Ectodermal cell (in vitro differentiated cells): Measurements from ENCODE around the gene MYL7.

Experiments used
- H3K27ac ChIP-seq: 2 replicates; pipeline ENCODE4 v1.7.0; 2013; ENCODE audit warnings: mild to moderate bottlenecking, low read depth, low read length; ENCODE audit not compliant: insufficient read depth, poor library complexity, severe bottlenecking
- H3K27me3 ChIP-seq: 2 replicates; pipeline ENCODE4 v1.7.0; 2013; ENCODE audit warnings: mild to moderate bottlenecking, low read length; ENCODE audit not compliant: insufficient read depth, control insufficient read depth, poor library complexity, severe bottlenecking
- H3K36me3 ChIP-seq: one replicate; pipeline ENCODE4 v1.7.0; 2013; ENCODE audit warnings: low read length; ENCODE audit not compliant: control insufficient read depth, insufficient read depth
- H3K4me1 ChIP-seq: one replicate; pipeline ENCODE4 v1.7.0; 2013; ENCODE audit warnings: low read length; ENCODE audit not compliant: control insufficient read depth, insufficient read depth
- H3K4me3 ChIP-seq: 2 replicates; pipeline ENCODE4 v1.7.0; 2013; ENCODE audit warnings: low read depth, low read length, control low read depth; ENCODE audit not compliant: insufficient read depth
- H3K9me3 ChIP-seq: 2 replicates; pipeline ENCODE4 v1.7.0; 2013; ENCODE audit warnings: mild to moderate bottlenecking, low read length, moderate library complexity; ENCODE audit not compliant: control insufficient read depth
- WGBS, 2 experiments: methylation state at CpG; one replicate each; pipeline ENCODE4 v1.1.7; 2013; ENCODE audit warnings: missing lambda C conversion rate in 2 of 2; 5-methylcytosine and 5-hydroxymethylcytosine counted together

The MYL7 gene

DNA sequence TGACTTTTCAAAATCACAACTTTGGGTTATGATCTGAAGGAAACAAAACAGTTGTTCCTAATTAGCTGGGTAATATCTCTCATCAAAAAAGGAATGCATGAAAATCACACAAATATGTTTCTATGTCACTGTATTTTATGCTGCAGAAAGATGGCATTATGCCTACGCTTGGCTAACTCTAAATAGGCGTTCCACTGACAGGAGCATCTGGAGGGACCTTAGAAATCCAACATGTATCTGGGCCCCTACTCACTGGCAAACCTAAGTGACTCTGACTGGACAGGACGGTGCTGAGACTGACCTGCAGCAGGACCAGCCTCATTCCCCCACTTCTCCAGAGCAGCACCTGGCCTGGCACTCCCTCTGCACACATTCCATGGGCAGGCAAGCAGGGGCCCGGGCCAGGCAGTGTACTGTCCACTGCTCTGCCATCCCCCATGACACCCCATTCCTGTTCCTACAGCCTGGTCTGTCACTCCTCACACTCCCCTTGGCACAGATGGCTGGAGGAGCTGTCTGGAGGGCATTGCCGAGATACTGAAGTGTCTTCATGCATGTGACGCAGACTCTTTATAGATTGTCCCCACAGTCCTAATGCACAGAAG is 2.6 kb upstream of the MYL7 start:
- Histone ChIP-seq H3K4me3 (no peak overlapping the region), H3K27me3 (peaks cover 29% of the 10 kb centered on the region), H3K4me1 (peaks cover 16% of the 10 kb centered on the region), H3K27ac (no peak overlapping the region), H3K36me3 (no peaks in the 10 kb centered on the region), H3K9me3 (no peaks in the 10 kb centered on the region)
- 93% methylated on average over 6 of the region's 6 CpGs for WGBS, 2 experiments

DNA sequence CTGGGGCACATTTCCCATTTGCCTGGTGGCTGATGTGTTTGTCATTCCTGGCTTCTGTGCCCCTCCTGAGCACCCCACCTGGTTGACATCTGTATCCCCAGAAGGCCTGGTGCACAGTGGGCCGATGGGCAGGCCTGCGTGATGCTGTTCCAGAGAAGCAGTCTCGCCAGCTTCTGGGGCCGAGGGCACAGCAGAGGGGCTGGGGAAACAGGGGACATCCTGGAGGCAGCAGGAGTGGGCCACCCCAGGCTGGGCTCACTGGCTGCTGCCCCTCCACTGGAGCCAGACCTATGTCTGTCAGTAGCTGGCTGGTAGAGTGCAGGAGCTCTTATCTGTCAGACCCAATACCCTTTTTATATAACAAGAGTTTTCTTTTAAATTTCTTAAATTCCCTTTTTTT is 896 bp upstream of the MYL7 start:
- H3K36me3 ChIP-seq: no peaks in the 10 kb centered on the region
- H3K27ac ChIP-seq: no peak overlapping the region
- H3K4me3 ChIP-seq: no peak overlapping the region
- H3K27me3 ChIP-seq: peaks cover 29% of the 10 kb centered on the region
- 92 to 97% methylated on average over 4 of the region's 4 CpGs for WGBS, 2 experiments
- no peaks in the 10 kb centered on the region for H3K9me3 ChIP-seq
- peaks cover 10% of the 10 kb centered on the region for H3K4me1 ChIP-seq

DNA sequence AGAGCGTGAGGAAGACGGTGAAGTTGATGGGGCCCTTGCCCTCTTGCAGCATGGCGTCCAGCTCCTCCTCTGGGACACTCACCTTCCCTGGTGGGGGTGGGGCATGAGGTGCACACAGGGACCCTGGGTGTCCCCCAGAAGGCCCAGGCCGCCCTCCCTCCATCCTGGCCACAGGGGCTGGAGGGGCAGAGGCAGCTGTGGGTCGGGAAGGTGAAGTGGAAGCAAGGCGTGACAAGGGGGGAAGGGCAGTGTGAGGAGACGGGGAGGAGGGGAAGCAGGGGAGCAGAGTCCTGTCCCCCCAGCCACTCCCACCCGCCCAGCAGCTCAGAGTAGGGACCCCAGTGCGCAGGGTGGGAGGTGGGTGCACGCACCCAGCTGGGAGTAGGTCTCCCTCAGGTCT is 791 bp downstream of the MYL7 start:
- no peak overlapping the region for H3K4me3 ChIP-seq
- peaks cover 17% of the 10 kb centered on the region for H3K27me3 ChIP-seq
- H3K36me3 ChIP-seq: no peaks in the 10 kb centered on the region
- WGBS, 2 experiments: 89 to 94% methylated on average over 10 of the region's 10 CpGs
- no peaks in the 10 kb centered on the region for H3K9me3 ChIP-seq
- no peaks in the 10 kb centered on the region for H3K4me1 ChIP-seq
- no peak overlapping the region for H3K27ac ChIP-seq

DNA sequence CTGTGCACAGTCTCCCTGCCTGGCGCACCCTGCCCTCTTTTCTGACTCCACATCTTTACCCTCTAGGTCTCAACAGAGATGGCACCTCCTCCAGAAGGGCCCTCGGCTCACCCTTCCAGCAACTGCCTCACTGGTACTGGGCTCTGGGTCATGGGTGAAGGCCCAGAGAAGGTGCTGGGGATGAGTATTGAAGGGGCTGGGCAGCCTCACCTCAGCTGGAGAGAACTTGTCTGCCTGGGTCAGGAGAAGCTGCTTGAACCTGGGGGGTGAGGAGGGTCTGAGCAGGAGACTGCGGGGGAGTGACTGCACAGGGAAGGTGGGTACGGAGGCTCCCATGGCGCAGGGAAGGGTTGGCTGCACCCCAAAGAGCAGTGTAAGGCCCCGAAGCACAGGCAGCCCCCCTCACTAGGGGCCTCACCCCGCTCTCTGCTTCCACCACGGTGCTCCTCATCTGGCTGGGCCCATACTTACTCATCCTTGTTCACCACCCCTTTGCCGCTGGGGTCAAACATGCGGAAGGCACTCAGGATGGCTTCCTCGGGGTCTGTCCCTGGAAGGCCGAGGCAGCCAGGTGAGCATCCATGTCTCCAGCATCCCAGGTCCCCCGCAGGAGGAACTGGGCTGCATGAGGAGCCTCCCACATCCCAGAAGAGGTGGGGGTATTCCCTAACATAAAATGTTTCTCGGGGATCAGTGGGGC is 1.7 kb downstream of the MYL7 start:
- 93 to 94% methylated on average over 14 of the region's 14 CpGs for WGBS, 2 experiments
- no peak overlapping the region for H3K4me3 ChIP-seq
- no peaks in the 10 kb centered on the region for H3K4me1 ChIP-seq
- peaks cover 8% of the 10 kb centered on the region for H3K27me3 ChIP-seq
- no peaks in the 10 kb centered on the region for H3K9me3 ChIP-seq
- H3K27ac ChIP-seq: no peak overlapping the region
- no peaks in the 10 kb centered on the region for H3K36me3 ChIP-seq

DNA sequence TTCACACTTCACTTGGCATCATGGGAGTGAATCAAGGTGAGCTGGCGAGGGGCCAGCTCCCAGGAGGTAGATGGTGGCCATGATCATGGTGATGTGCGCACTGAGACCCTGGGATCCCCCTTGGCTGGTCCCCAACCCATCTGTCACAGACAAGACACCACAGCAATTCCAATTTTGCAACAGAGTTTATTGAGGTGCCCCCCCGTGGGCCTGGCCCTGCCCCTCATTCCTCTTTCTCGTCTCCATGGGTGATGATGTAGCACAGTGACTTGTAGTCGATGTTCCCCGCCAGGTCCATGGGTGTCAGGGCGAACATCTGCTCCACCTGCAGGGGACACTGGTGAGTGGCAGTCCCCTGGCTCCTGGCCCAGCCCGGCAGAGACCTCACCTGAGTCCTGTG is 2.4 kb downstream of the MYL7 start:
- Histone ChIP-seq H3K9me3 (no peaks in the 10 kb centered on the region), H3K36me3 (no peaks in the 10 kb centered on the region), H3K27me3 (peaks cover under 1% of the 10 kb centered on the region), H3K27ac (no peak overlapping the region), H3K4me1 (no peaks in the 10 kb centered on the region), H3K4me3 (no peak overlapping the region)
- WGBS, 2 experiments: 91 to 94% methylated on average over 8 of the region's 8 CpGs

DNA sequence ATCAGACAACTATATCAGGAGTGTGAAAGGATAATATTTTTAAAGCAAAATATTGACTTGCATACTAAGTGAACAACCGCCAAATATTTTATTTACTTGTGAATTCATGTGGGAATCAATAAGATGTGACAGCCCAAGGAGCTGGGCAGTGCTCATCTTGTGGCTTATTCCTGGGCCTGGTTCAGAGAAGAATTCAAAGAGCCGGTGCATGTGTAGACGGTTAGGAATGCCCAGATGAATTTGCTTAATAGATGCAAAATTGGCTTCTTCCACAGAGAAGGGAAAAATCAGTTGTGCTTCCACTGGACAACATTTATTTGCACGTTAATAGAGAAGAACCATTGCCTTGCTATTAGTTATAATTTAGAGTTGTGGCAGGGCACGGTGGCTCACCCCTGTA is 4.4 kb downstream of the MYL7 start:
- H3K4me1 ChIP-seq: no peaks in the 10 kb centered on the region

DNA sequence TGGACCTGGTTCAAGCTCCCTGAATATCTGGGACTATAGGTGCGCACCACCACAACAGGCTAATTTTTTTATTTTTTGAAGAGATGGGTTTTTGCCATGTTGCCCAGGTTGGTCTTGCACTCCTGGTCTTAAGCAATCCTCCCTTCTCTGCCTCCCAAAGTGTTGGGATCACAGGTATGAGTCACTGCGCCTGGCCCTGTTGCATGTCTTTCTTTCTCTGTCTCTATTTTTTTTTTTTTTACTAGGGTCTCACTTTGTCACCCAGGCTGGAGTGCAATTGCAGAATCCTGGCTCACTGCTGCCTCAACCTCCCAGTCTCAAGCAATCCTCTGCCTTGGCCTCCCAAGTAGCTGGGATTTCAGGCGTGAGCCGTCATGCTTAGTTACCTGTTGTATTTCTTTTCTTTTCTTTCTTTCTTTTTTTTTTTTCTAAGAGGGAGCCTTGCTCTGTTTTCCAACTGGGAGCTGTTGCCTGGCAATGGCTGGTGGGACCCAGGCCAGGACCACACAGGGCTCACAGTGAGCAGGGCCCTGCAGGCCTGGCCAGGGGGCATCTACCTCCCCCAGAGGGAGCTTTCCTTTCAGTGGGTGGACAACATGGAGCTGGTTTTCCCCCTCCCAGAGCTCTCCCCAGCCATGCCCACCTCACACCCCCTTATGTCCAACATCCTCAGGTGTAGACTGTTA is 6.0 kb downstream of the MYL7 start:
- Histone ChIP-seq H3K27ac (no peak overlapping the region), H3K4me1 (no peaks in the 10 kb centered on the region), H3K36me3 (no peaks in the 10 kb centered on the region), H3K27me3 (no peaks in the 10 kb centered on the region), H3K9me3 (no peaks in the 10 kb centered on the region), H3K4me3 (no peak overlapping the region)
- 89 to 92% methylated on average over 4 of the region's 4 CpGs for WGBS, 2 experiments

More for the DNA sequence above, 4.4 kb downstream of the MYL7 start:
- H3K9me3 ChIP-seq: no peaks in the 10 kb centered on the region
- no peak overlapping the region for H3K27ac ChIP-seq
- no peaks in the 10 kb centered on the region for H3K36me3 ChIP-seq
- H3K27me3 ChIP-seq: no peaks in the 10 kb centered on the region
- no peak overlapping the region for H3K4me3 ChIP-seq
- 92 to 93% methylated on average over 5 of the region's 5 CpGs for WGBS, 2 experiments

DNA sequence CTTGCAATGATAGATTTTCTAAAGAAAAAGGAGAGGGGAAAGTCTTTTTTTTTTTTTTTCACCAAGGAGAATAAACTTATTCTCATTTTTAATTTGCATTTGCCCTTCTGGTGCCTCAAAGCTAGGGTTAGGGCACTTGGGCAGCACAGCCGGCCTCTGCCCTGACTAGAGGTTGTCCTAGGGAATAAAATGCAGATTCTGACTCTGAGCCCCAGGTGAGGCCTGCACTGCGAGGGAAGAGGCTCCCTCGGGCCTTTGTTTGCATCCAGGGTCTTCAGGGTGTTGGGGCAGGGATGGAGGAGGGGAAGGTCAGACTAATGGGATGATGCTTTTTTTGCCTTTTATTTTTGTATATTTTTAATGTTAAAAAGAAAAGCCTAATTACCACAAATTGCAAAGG is 7.8 kb downstream of the MYL7 start:
- no peak overlapping the region for H3K27ac ChIP-seq
- no peaks in the 10 kb centered on the region for H3K9me3 ChIP-seq
- no peaks in the 10 kb centered on the region for H3K4me1 ChIP-seq
- whole genome bisulfite sequencing, 2 experiments: 43 to 44% methylated on average over 3 of the region's 3 CpGs
- H3K36me3 ChIP-seq: no peaks in the 10 kb centered on the region
- H3K27me3 ChIP-seq: no peaks in the 10 kb centered on the region
- H3K4me3 ChIP-seq: no peak overlapping the region

DNA sequence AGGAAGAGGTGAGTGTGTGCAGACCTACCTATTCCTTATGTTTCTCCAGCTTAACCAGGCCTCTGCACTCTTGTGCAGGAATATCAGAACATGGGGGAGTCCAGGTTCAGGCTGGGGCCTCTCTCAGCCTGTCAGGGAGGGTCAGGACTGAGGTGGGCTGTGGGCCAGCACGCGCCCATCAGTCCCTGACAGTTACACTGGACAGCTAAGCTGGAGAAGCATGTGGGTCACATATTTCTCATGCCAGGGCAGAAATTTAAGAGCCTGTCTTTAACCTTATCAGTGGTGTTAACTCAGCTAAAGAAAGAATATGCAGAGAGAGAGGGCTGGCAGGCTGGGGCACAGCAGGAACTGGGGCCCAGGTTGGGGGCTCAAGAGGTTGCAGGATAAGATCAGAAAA is 9.1 kb downstream of the MYL7 start:
- no peak overlapping the region for H3K27ac ChIP-seq
- no peaks in the 10 kb centered on the region for H3K36me3 ChIP-seq
- H3K27me3 ChIP-seq: no peaks in the 10 kb centered on the region
- 86 to 93% methylated on average over 2 of the region's 2 CpGs for WGBS, 2 experiments
- H3K4me3 ChIP-seq: no peak overlapping the region
- no peaks in the 10 kb centered on the region for H3K9me3 ChIP-seq
- no peaks in the 10 kb centered on the region for H3K4me1 ChIP-seq

DNA sequence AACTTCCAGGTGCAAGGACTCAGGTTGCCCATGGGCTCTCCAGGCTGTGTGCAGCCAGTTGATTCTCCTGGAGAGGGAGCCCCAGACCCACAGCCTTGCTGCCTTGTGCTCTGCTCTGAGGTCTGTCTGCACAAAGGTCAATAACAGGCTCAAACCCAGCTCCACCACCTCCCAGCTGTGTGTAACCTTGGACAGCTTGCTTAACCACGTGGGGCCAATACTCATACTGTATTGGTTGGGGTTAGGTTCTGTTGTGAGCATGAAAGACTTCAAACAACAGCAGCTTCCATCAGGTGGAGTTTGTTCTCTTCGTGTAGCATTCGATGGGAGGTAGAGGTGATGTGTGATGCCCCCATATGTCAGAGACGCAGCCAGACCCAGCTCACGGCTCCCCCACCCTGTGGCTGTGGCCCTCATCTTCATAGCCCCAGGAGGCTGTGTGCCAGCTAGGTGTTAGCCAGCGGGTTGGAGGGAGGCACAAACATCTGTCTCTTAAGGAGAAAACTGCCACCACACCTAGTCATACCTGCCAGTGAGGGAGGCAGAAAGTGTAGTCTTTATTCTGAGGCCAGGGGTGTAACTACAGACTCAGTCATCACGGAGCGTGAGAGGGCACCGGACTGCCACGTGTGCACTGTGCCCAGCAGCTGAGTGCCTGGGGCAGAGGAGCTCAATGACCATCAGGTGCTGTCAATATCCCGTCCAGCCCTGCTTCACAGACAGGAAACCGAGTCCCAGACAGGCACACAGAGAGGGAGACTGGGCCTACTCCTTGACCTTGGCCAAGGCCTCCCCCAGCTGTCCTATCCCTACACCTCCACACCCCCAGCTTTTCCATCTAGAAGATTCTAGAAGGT is 9.7 kb downstream of the MYL7 start:
- Histone ChIP-seq H3K9me3 (no peaks in the 10 kb centered on the region), H3K4me1 (no peaks in the 10 kb centered on the region), H3K36me3 (no peaks in the 10 kb centered on the region), H3K27me3 (no peaks in the 10 kb centered on the region), H3K4me3 (no peak overlapping the region), H3K27ac (no peak overlapping the region)
- 84 to 85% methylated on average over 12 of the region's 12 CpGs for WGBS, 2 experiments
